ENCODE results near the gene JADE1. TPM values are rescaled to one million over a fixed set of nuclear protein-coding genes. Genes with fewer than 3 reads are reported as not detected.

Gene JADE1
- total and polyA plus RNA-seq, 2 of the 13 experiments (the other 11 are each of a cell fraction or from before 2014, with no cell fraction given) = 5.4 to 19.3 TPM

GRCh38 chr4:128811571-128812441 lies 2.3 kb downstream of the JADE1 start (continued):
- TF ChIP-seq SAP130 (CRISPR knock-in tag; IDR thresholded peaks at IDR 0.05; ENCODE audit: low read depth) = peak; percentile 54; the same call in 1 of the 2 replicates
- TF ChIP-seq NFKBIZ (CRISPR knock-in tag; IDR thresholded peaks at IDR 0.05) = no peak
- TF ChIP-seq FOXP1 (IDR thresholded peaks at IDR 0.05) = no peak
- TF ChIP-seq FOXP1 (CRISPR knock-in tag; IDR thresholded peaks at IDR 0.05) = no peak
- TF ChIP-seq HOXA3 (CRISPR knock-in tag; IDR thresholded peaks at IDR 0.05) = peak; percentile 29; the same call in 1 of the 2 replicates
- TF ChIP-seq THAP9 (CRISPR knock-in tag; IDR thresholded peaks at IDR 0.05; ENCODE audit: borderline replicate concordance) = peak; percentile 61; the same call in 1 of the 2 replicates
- no peak for TF ChIP-seq CBX5 (CRISPR knock-in tag; IDR thresholded peaks at IDR 0.05; ENCODE audit: borderline replicate concordance)
- TF ChIP-seq, protein P1, sequence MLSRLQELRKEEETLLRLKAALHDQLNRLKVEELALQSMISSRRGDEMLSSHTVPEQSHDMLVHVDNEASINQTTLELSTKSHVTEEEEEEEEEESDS (CRISPR knock-in tag; IDR thresholded peaks at IDR 0.05; ENCODE audit: borderline replicate concordance) = no peak
- TF ChIP-seq PLSCR1 (CRISPR knock-in tag; IDR thresholded peaks at IDR 0.05; ENCODE audit: borderline replicate concordance) = no peak
- no peak; the same call in 1 of the 2 replicates for TF ChIP-seq MXD4 (CRISPR knock-in tag; IDR thresholded peaks at IDR 0.05)
- no peak; the same call in 1 of the 2 replicates for TF ChIP-seq BORCS8-MEF2B (CRISPR knock-in tag; IDR thresholded peaks at IDR 0.05)
- no peak for TF ChIP-seq KAT2B (IDR thresholded peaks at IDR 0.05; ENCODE audit: borderline replicate concordance, low read depth, low read length)
- 0 out of 2 replicates have a peak, but pooled peaks have one; percentile 18 for TF ChIP-seq ARID3A (IDR thresholded peaks at IDR 0.05; ENCODE audit: low read depth, low read length)
- TF ChIP-seq ZBTB42 (CRISPR knock-in tag; IDR thresholded peaks at IDR 0.05) = no peak
- no peak for TF ChIP-seq IKZF1 (IDR thresholded peaks at IDR 0.05)
- TF ChIP-seq ZFP36L2 (CRISPR knock-in tag; IDR thresholded peaks at IDR 0.05) = no peak
- no peak for TF ChIP-seq ZKSCAN1 (IDR thresholded peaks at IDR 0.05; ENCODE audit: low read length)
- no peak for TF ChIP-seq STAG1 (CRISPR knock-in tag; IDR thresholded peaks at IDR 0.05)
- 0 out of 2 replicates have a peak, but pooled peaks have one; percentile 57 for TF ChIP-seq ZMAT3 (CRISPR knock-in tag; conservative IDR thresholded peaks at IDR 0.05)
- TF ChIP-seq RFXANK (CRISPR knock-in tag; IDR thresholded peaks at IDR 0.05) = no peak
- TF ChIP-seq MYC (CRISPR knock-in tag; IDR thresholded peaks at IDR 0.05; ENCODE audit: borderline replicate concordance) = peak; percentile 59; the same call in 1 of the 2 replicates
- no peak for TF ChIP-seq JUND (CRISPR knock-in tag; IDR thresholded peaks at IDR 0.05)
- TF ChIP-seq NR2C2 (CRISPR knock-in tag; IDR thresholded peaks at IDR 0.05; ENCODE audit: borderline replicate concordance) = peak; percentile 35; the same call in 1 of the 2 replicates
- TF ChIP-seq TGIF2 (CRISPR knock-in tag; IDR thresholded peaks at IDR 0.05) = no peak
- no peak for TF ChIP-seq ZNF737 (CRISPR knock-in tag; IDR thresholded peaks at IDR 0.05; ENCODE audit: borderline replicate concordance)
